CD4-positive, CD25-positive, alpha-beta regulatory T cell (primary cell): ENCODE measurements around the gene FBXO3. TPM values are rescaled to one million over a fixed set of nuclear protein-coding genes. Genes with fewer than 3 reads are reported as not detected.

ENCODE experiments used
- ATAC-seq, 2 donors: fragments of 150-1000 bp; cut with Tn5 transposase; one replicate each; pipeline ENCODE4 v1.10.0; 2021; ENCODE audit warnings: low read depth in 2 of 2, moderate number of reproducible peaks in 2 of 2, moderate library complexity in 1 of 2
- DNase-seq, 3 donors: peaks; one replicate each; pipeline versions ENCODE4 v3.0.0 to v3.0.0-alpha.2; 2012 to 2022; ENCODE audit warnings: mixed read lengths in 1 of 3
- H3K27ac ChIP-seq: one replicate; pipeline ENCODE4 v1.7.0; 2013; ENCODE audit warnings: mild to moderate bottlenecking, low read length; ENCODE audit not compliant: insufficient read depth, poor library complexity, severe bottlenecking
- H3K27me3 ChIP-seq: one replicate; pipeline ENCODE4 v1.7.0; 2013; ENCODE audit warnings: low read length; ENCODE audit not compliant: control insufficient read depth, insufficient read depth
- H3K36me3 ChIP-seq: one replicate; pipeline ENCODE4 v1.7.0; 2013; ENCODE audit warnings: mild to moderate bottlenecking, low read length, moderate library complexity; ENCODE audit not compliant: control insufficient read depth, insufficient read depth
- H3K4me1 ChIP-seq: 2 replicates; pipeline ENCODE4 v1.7.0; 2013; ENCODE audit warnings: mild to moderate bottlenecking, low read length; ENCODE audit not compliant: insufficient read depth, control insufficient read depth, poor library complexity, severe bottlenecking
- H3K4me3 ChIP-seq: one replicate; pipeline ENCODE4 v1.7.0; 2013; ENCODE audit warnings: low read depth, mild to moderate bottlenecking, low read length, moderate library complexity
- H3K9me3 ChIP-seq, 2 experiments: 1 replicate in 1 of 2; 2 replicates in 1 of 2; pipeline ENCODE4 v1.7.0; 2013; ENCODE audit warnings: low read length in 2 of 2, mild to moderate bottlenecking in 1 of 2, moderate library complexity in 1 of 2; ENCODE audit not compliant: control insufficient read depth in 2 of 2
- H3K27ac Mint-ChIP-seq, 3 donors: one replicate each; pipeline ENCODE4 v1.8.0; 2020 to 2022; ENCODE audit warnings: mild to moderate bottlenecking in 3 of 3, mixed read lengths in 3 of 3, moderate library complexity in 2 of 3
- H3K27me3 Mint-ChIP-seq: one replicate; pipeline ENCODE4 v1.8.0; 2022; ENCODE audit warnings: mild to moderate bottlenecking, mixed read lengths
- H3K36me3 Mint-ChIP-seq: one replicate; pipeline ENCODE4 v1.8.0; 2020; ENCODE audit warnings: mixed read lengths
- H3K4me1 Mint-ChIP-seq, 4 donors: one replicate each; pipeline ENCODE4 v1.8.0; 2020 to 2022; ENCODE audit warnings: mixed read lengths in 4 of 4, mild to moderate bottlenecking in 1 of 4
- H3K4me3 Mint-ChIP-seq, 4 donors: one replicate each; pipeline ENCODE4 v1.8.0; 2020 to 2022; ENCODE audit warnings: mild to moderate bottlenecking in 4 of 4, mixed read lengths in 4 of 4, moderate library complexity in 3 of 4
- H3K9me3 Mint-ChIP-seq, 7 donors: one replicate each; pipeline ENCODE4 v1.8.0; 2020 to 2022; ENCODE audit warnings: mixed read lengths in 7 of 7, mild to moderate bottlenecking in 3 of 7, moderate library complexity in 2 of 7
- polyA plus RNA-seq, 4 donors: library from polyadenylated mRNA; unstranded; fragments of 300-500 nt; fragmentation: Illumina TruSeq; gene quantifications; one replicate each; pipeline ENCODE4 v1.2.3, GENCODE V29; 2021
- total RNA-seq: library from RNA; stranded (reverse); gene quantifications from one replicate; pipeline ENCODE4 v1.2.3, GENCODE V29; 2022

Gene FBXO3
- total and polyA plus RNA-seq, 5 donors from 2014 or later: 48.6 to 57.5 (median 56.0) TPM

- no peak overlapping the region for H3K4me3 ChIP-seq
- peak in 2 of 3 donors; percentile 13 to 16 for DNase-seq
- peaks cover 13% of the 10 kb centered on the region for H3K4me1 ChIP-seq
- Mint-ChIP-seq H3K27me3 (peaks cover 47% of the 10 kb centered on the region), H3K27ac (peak overlapping the region in 1 of 3 donors; percentile 46), H3K4me3 (peak overlapping the region in 2 of 4 donors; percentile 50 to 72), H3K4me1 (peaks cover 0 to 27% (median 22%) of the 10 kb centered on the region in 4 donors), H3K9me3 (no peaks in the 10 kb centered on the region), H3K36me3 (no peaks in the 10 kb centered on the region)
- no peak for ATAC-seq
- no peak overlapping the region for H3K27ac ChIP-seq
- H3K36me3 ChIP-seq: no peaks in the 10 kb centered on the region
- peaks cover 30% of the 10 kb centered on the region for H3K27me3 ChIP-seq
- H3K9me3 ChIP-seq: no peaks in the 10 kb centered on the region
These were observed 3.6 kb upstream of the FBXO3 start for GRCh38 chr11:33777906-33778305.

GRCh38 chr11:33775832-33776470 lies 1.6 kb upstream of the FBXO3 start:
- H3K4me3 ChIP-seq: no peak overlapping the region
- DNase-seq (peak in 1 of 3 donors; percentile 14), ATAC-seq (no peak)
- peaks cover 33% of the 10 kb centered on the region for H3K4me1 ChIP-seq
- Mint-ChIP-seq H3K4me3 (peak overlapping the region; percentile 64 to 98 (median 96)), H3K27me3 (peaks cover 31% of the 10 kb centered on the region), H3K27ac (peak overlapping the region in 2 of 3 donors; percentile 48 to 98), H3K4me1 (peaks cover 10 to 44% (median 37%) of the 10 kb centered on the region in 4 donors), H3K9me3 (no peaks in the 10 kb centered on the region), H3K36me3 (no peaks in the 10 kb centered on the region)
- H3K9me3 ChIP-seq: no peaks in the 10 kb centered on the region
- H3K27me3 ChIP-seq: peaks cover 19% of the 10 kb centered on the region
- H3K27ac ChIP-seq: no peak overlapping the region
- H3K36me3 ChIP-seq: no peaks in the 10 kb centered on the region

GRCh38 chr11:33775467-33775807 lies 1.1 kb upstream of the FBXO3 start:
- peaks cover 1% of the 10 kb centered on the region for H3K36me3 ChIP-seq
- no peaks in the 10 kb centered on the region for H3K9me3 ChIP-seq
- H3K36me3 Mint-ChIP-seq: peaks cover 1% of the 10 kb centered on the region
- H3K4me1 Mint-ChIP-seq: peaks cover 11 to 48% (median 39%) of the 10 kb centered on the region in 4 donors
- no peaks in the 10 kb centered on the region for H3K9me3 Mint-ChIP-seq
- H3K4me3 Mint-ChIP-seq: peak overlapping the region; percentile 96 to 99 (median 98)
- H3K27ac Mint-ChIP-seq: peak overlapping the region; percentile 62 to 98 (median 98)
- no peak overlapping the region for H3K27ac ChIP-seq
- peak overlapping the region; percentile 75 for H3K4me3 ChIP-seq
- peaks cover 27% of the 10 kb centered on the region for H3K27me3 Mint-ChIP-seq
- ATAC-seq (no peak), DNase-seq (no peak)
- peaks cover 35% of the 10 kb centered on the region for H3K4me1 ChIP-seq
- H3K27me3 ChIP-seq: peaks cover 17% of the 10 kb centered on the region

- H3K36me3 ChIP-seq: peaks cover 7% of the 10 kb centered on the region
- DNase-seq (peak in 1 of 3 donors; percentile 5), ATAC-seq (no peak)
- Mint-ChIP-seq H3K4me1 (peaks cover 16 to 53% (median 43%) of the 10 kb centered on the region in 4 donors), H3K36me3 (peaks cover 6% of the 10 kb centered on the region), H3K9me3 (no peaks in the 10 kb centered on the region), H3K27ac (peak overlapping the region; percentile 63 to 98 (median 98)), H3K27me3 (peaks cover 22% of the 10 kb centered on the region), H3K4me3 (peak overlapping the region; percentile 96 to 99 (median 98))
- H3K27me3 ChIP-seq: peaks cover 14% of the 10 kb centered on the region
- H3K9me3 ChIP-seq: no peaks in the 10 kb centered on the region
- peak overlapping the region; percentile 75 for H3K4me3 ChIP-seq
- peaks cover 35% of the 10 kb centered on the region for H3K4me1 ChIP-seq
- peak overlapping the region; percentile 73 for H3K27ac ChIP-seq
These were observed 581 bp upstream of the FBXO3 start for GRCh38 chr11:33774736-33775466.

GRCh38 chr11:33773404-33773986 lies 825 bp downstream of the FBXO3 start:
- H3K9me3 Mint-ChIP-seq: no peaks in the 10 kb centered on the region
- H3K27me3 ChIP-seq: peaks cover 5% of the 10 kb centered on the region
- H3K4me3 Mint-ChIP-seq: peak overlapping the region; percentile 96 to 99 (median 98)
- peaks cover 35% of the 10 kb centered on the region for H3K4me1 ChIP-seq
- DNase-seq (peak; percentile 23 to 64 (median 31)), ATAC-seq (no peak)
- peak overlapping the region; percentile 89 to 98 (median 98) for H3K27ac Mint-ChIP-seq
- H3K9me3 ChIP-seq: no peaks in the 10 kb centered on the region
- H3K27me3 Mint-ChIP-seq: peaks cover 12% of the 10 kb centered on the region
- peak overlapping the region; percentile 77 for H3K27ac ChIP-seq
- H3K4me3 ChIP-seq: peak overlapping the region; percentile 96
- H3K36me3 ChIP-seq: peaks cover 20% of the 10 kb centered on the region
- peaks cover 23 to 55% (median 45%) of the 10 kb centered on the region in 4 donors for H3K4me1 Mint-ChIP-seq
- peaks cover 10% of the 10 kb centered on the region for H3K36me3 Mint-ChIP-seq

- Mint-ChIP-seq H3K4me3 (peak overlapping the region; percentile 96 to 99 (median 98)), H3K27ac (peak overlapping the region; percentile 5 to 98 (median 89)), H3K27me3 (peaks cover 6% of the 10 kb centered on the region), H3K9me3 (no peaks in the 10 kb centered on the region), H3K4me1 (peaks cover 23 to 56% (median 45%) of the 10 kb centered on the region in 4 donors), H3K36me3 (peaks cover 11% of the 10 kb centered on the region)
- Histone ChIP-seq H3K27me3 (peaks cover 2% of the 10 kb centered on the region), H3K36me3 (peaks cover 27% of the 10 kb centered on the region), H3K27ac (peak overlapping the region; percentile 77), H3K4me3 (peak overlapping the region; percentile 96), H3K4me1 (peaks cover 35% of the 10 kb centered on the region), H3K9me3 (no peaks in the 10 kb centered on the region)
- DNase-seq (no peak), ATAC-seq (no peak)
These were observed 1.4 kb downstream of the FBXO3 start for GRCh38 chr11:33772870-33773269.

GRCh38 chr11:33772300-33772699 lies 2.0 kb downstream of the FBXO3 start:
- peaks cover 35% of the 10 kb centered on the region for H3K4me1 ChIP-seq
- ATAC-seq (no peak), DNase-seq (no peak)
- H3K36me3 Mint-ChIP-seq: peaks cover 15% of the 10 kb centered on the region
- peak overlapping the region; percentile 96 for H3K4me3 ChIP-seq
- no peaks in the 10 kb centered on the region for H3K9me3 ChIP-seq
- H3K4me3 Mint-ChIP-seq: peak overlapping the region; percentile 79 to 98 (median 96)
- peaks cover 23 to 58% (median 44%) of the 10 kb centered on the region in 4 donors for H3K4me1 Mint-ChIP-seq
- no peaks in the 10 kb centered on the region for H3K9me3 Mint-ChIP-seq
- H3K27ac Mint-ChIP-seq: peak overlapping the region; percentile 5 to 98 (median 89)
- no peak overlapping the region for H3K27ac ChIP-seq
- H3K27me3 ChIP-seq: no peaks in the 10 kb centered on the region
- peaks cover 5% of the 10 kb centered on the region for H3K27me3 Mint-ChIP-seq
- H3K36me3 ChIP-seq: peaks cover 31% of the 10 kb centered on the region
